Caco-2 (cell line): ENCODE measurements around the gene CDH6. TPM values are rescaled to one million over a fixed set of nuclear protein-coding genes. Genes with fewer than 3 reads are reported as not detected.

Experiments
- BruUV-seq: library from RNA; stranded (reverse); fragments of 400-500 nt; replicated peaks from 2 replicates; lab custom pipeline; 2021; lab: Mats Ljungman, UMichigan
- CTCF ChIA-PET: fragments of 300-600 bp; sonication (Branson Sonifier 250); formaldehyde crosslinking; loops from one replicate; lab custom pipeline; 2022; ENCODE audit warnings: antibody characterized with exemption; lab: Charles Lee
- POLR2A ChIA-PET: fragments of 300-600 bp; sonication (Branson Sonifier 250); formaldehyde crosslinking; loops from one replicate; lab custom pipeline; 2022; ENCODE audit warnings: antibody characterized with exemption; lab: Charles Lee
- DNase-seq, 2 experiments: peaks; one replicate each; pipeline versions ENCODE4 v3.0.0 to v3.0.0-alpha.2; 2020 to 2022
- H3K27me3 ChIP-seq: replicated peaks from 2 replicates; pipeline ENCODE4 v1.6.0; 2011; ENCODE audit warnings: low read length; ENCODE audit not compliant: control insufficient read depth, insufficient read depth
- H3K36me3 ChIP-seq: 2 replicates; pipeline ENCODE4 v1.5.1; 2011; ENCODE audit warnings: low read length; ENCODE audit not compliant: control insufficient read depth, insufficient read depth
- H3K4me1 ChIP-seq: fragments of 250-450 bp; sonication (Bioruptor Pico); 2 replicates; pipeline ENCODE4 v1.5.1; 2020; ENCODE audit warnings: mild to moderate bottlenecking
- H3K4me3 ChIP-seq: 2 replicates; pipeline ENCODE4 v1.5.1; 2011; ENCODE audit warnings: low read depth, mild to moderate bottlenecking, control low read depth, low read length
- H3K9me3 ChIP-seq: fragments of 250-450 bp; sonication (Bioruptor Pico); 2 replicates; pipeline ENCODE4 v1.5.1; 2020; ENCODE audit warnings: mild to moderate bottlenecking, moderate library complexity
- H3K27ac Mint-ChIP-seq: one replicate; pipeline ENCODE4 v1.8.0; 2022; ENCODE audit warnings: mixed read lengths; ENCODE audit not compliant: unreplicated experiment
- H3K27me3 Mint-ChIP-seq: one replicate; pipeline ENCODE4 v1.8.0; 2022; ENCODE audit warnings: mixed read lengths; ENCODE audit not compliant: insufficient read depth, unreplicated experiment
- H3K36me3 Mint-ChIP-seq: one replicate; pipeline ENCODE4 v1.8.0; 2022; ENCODE audit warnings: mild to moderate bottlenecking, mixed read lengths; ENCODE audit not compliant: insufficient read depth, unreplicated experiment
- H3K4me1 Mint-ChIP-seq: one replicate; pipeline ENCODE4 v1.8.0; 2022; ENCODE audit warnings: low read depth, mixed read lengths; ENCODE audit not compliant: unreplicated experiment
- H3K4me3 Mint-ChIP-seq: one replicate; pipeline ENCODE4 v1.8.0; 2022; ENCODE audit warnings: mild to moderate bottlenecking, moderate library complexity, mixed read lengths; ENCODE audit not compliant: unreplicated experiment
- H3K9me3 Mint-ChIP-seq: one replicate; pipeline ENCODE4 v1.8.0; 2022; ENCODE audit warnings: mixed read lengths; ENCODE audit not compliant: unreplicated experiment
- CTCF ChIP-seq, 2 experiments: fragments of 200-600 bp in 1 of 2; IDR thresholded peaks; 1 replicate in 1 of 2; 2 replicates in 1 of 2; pipeline versions ENCODE4 v1.5.1 to v1.8.0; 2011 to 2022; ENCODE audit warnings: antibody characterized with exemption in 1 of 2, control low read depth in 1 of 2, inconsistent platforms in 1 of 2, low read depth in 1 of 2, low read length in 1 of 2, mild to moderate bottlenecking in 1 of 2, moderate library complexity in 1 of 2; ENCODE audit not compliant: insufficient read depth in 1 of 2, severe bottlenecking in 1 of 2, unreplicated experiment in 1 of 2
- intact Hi-C: fragments of 100-400 bp; cut with micrococcal nuclease; formaldehyde crosslinking; loops from one replicate; pipeline ENCODE4 v1.10.0; 2022; ENCODE audit not compliant: unreplicated experiment
- total RNA-seq: library from RNA; stranded (reverse); gene quantifications from 2 replicates; pipeline ENCODE4 v1.2.3, GENCODE V29; 2022

The CDH6 gene
- total RNA-seq, 1 experiment from 2014 or later, result 18.0 TPM

GRCh38 chr5:31319335-31319734 lies 125.8 kb downstream of the CDH6 start:
- H3K27me3 Mint-ChIP-seq, result no peaks in the 10 kb centered on the region
- no peak for DNase-seq
- no peak overlapping the region for H3K4me3 ChIP-seq
- intact Hi-C loops, result no loop called here
- H3K4me3 Mint-ChIP-seq, result no peak overlapping the region
- H3K27me3 ChIP-seq, result no peaks in the 10 kb centered on the region
- no peaks in the 10 kb centered on the region for H3K9me3 ChIP-seq
- H3K27ac Mint-ChIP-seq, result no peak overlapping the region
- no peaks in the 10 kb centered on the region for H3K9me3 Mint-ChIP-seq
- no peaks in the 10 kb centered on the region for H3K36me3 ChIP-seq
- no peaks in the 10 kb centered on the region for H3K4me1 Mint-ChIP-seq
- peaks cover 13% of the 10 kb centered on the region for H3K36me3 Mint-ChIP-seq
- no peak for TF ChIP-seq CTCF (IDR thresholded peaks at IDR 0.05; ENCODE audit: insufficient read depth in 1 of 2, low read depth in 1 of 2, low read length in 1 of 2, severe bottlenecking in 1 of 2, unreplicated experiment in 1 of 2)
- ChIA-PET POLR2A (no interaction called here), CTCF (no interaction called here)
- no peaks in the 10 kb centered on the region for H3K4me1 ChIP-seq
- no TSS peak for BruUV-seq

- CTCF ChIA-PET, result no interaction called here
- intact Hi-C loops, result no loop called here
- no peaks in the 10 kb centered on the region for H3K9me3 Mint-ChIP-seq
- H3K36me3 Mint-ChIP-seq, result peaks cover 10% of the 10 kb centered on the region
- H3K4me1 ChIP-seq, result no peaks in the 10 kb centered on the region
- POLR2A ChIA-PET, result no interaction called here
- H3K4me1 Mint-ChIP-seq, result no peaks in the 10 kb centered on the region
- no peaks in the 10 kb centered on the region for H3K27me3 ChIP-seq
- H3K36me3 ChIP-seq, result no peaks in the 10 kb centered on the region
- no peaks in the 10 kb centered on the region for H3K9me3 ChIP-seq
- TF ChIP-seq CTCF (IDR thresholded peaks at IDR 0.05; ENCODE audit: insufficient read depth in 1 of 2, low read depth in 1 of 2, low read length in 1 of 2, severe bottlenecking in 1 of 2, unreplicated experiment in 1 of 2), result no peak
- no peak for DNase-seq
- H3K4me3 ChIP-seq, result no peak overlapping the region
- no peaks in the 10 kb centered on the region for H3K27me3 Mint-ChIP-seq
- no peak overlapping the region for H3K4me3 Mint-ChIP-seq
- BruUV-seq, result no TSS peak
- no peak overlapping the region for H3K27ac Mint-ChIP-seq
Measured at GRCh38 chr5:31322946-31323345, 129.5 kb downstream of the CDH6 start.

GRCh38 chr5:31324842-31325241 lies 131.4 kb downstream of the CDH6 start:
- DNase-seq, result no peak
- no peaks in the 10 kb centered on the region for H3K9me3 Mint-ChIP-seq
- Histone ChIP-seq H3K36me3 (no peaks in the 10 kb centered on the region), H3K4me3 (no peak overlapping the region), H3K27me3 (no peaks in the 10 kb centered on the region), H3K4me1 (no peaks in the 10 kb centered on the region), H3K9me3 (no peaks in the 10 kb centered on the region)
- intact Hi-C loops, result no loop called here
- H3K27ac Mint-ChIP-seq, result no peak overlapping the region
- H3K4me1 Mint-ChIP-seq, result no peaks in the 10 kb centered on the region
- TF ChIP-seq CTCF (IDR thresholded peaks at IDR 0.05; ENCODE audit: insufficient read depth in 1 of 2, low read depth in 1 of 2, low read length in 1 of 2, severe bottlenecking in 1 of 2, unreplicated experiment in 1 of 2), result no peak
- peaks cover 1% of the 10 kb centered on the region for H3K27me3 Mint-ChIP-seq
- peaks cover 6% of the 10 kb centered on the region for H3K36me3 Mint-ChIP-seq
- no peak overlapping the region for H3K4me3 Mint-ChIP-seq
- BruUV-seq, result no TSS peak
- ChIA-PET CTCF (no interaction called here), POLR2A (no interaction called here)
